ENCODE data around the gene P3R3URF. TPM values are rescaled to one million over a fixed set of nuclear protein-coding genes. Genes with fewer than 3 reads are reported as not detected.
A peak's percentile ranks its signal among the peaks of the same experiment; 100 is the strongest.

Gene P3R3URF
- total RNA-seq, 2 donors from 2014 or later = not detected

GRCh38 chr1:46196609-46197008 is 20.3 kb upstream of the P3R3URF start:
- no peaks in the 10 kb centered on the region for H3K9me3 Mint-ChIP-seq
- Histone ChIP-seq H3K4me1 (ENCODE audit: control insufficient read depth, insufficient read depth, low read length) (no peaks in the 10 kb centered on the region), H3K27me3 (ENCODE audit: control insufficient read depth, insufficient read depth, low read length, poor library complexity, severe bottlenecking) (no peaks in the 10 kb centered on the region), H3K36me3 (ENCODE audit: control insufficient read depth, insufficient read depth, low read length) (peaks cover 32% of the 10 kb centered on the region), H3K9me3 (ENCODE audit: control insufficient read depth, low read length) (no peaks in the 10 kb centered on the region), H3K27ac (ENCODE audit: low read depth, low read length) (no peak overlapping the region), H3K9ac (ENCODE audit: extremely low read depth, low read length, poor library complexity, severe bottlenecking) (no peak overlapping the region), H3K4me3 (ENCODE audit: low read length) (peak overlapping the region; percentile 91)
- peaks cover 6% of the 10 kb centered on the region for H3K4me1 Mint-ChIP-seq
- WGBS, 2 experiments (ENCODE audit: insufficient coverage in 1 of 2, insufficient read length in 1 of 2) = 95% methylated on average over 9 of the region's 9 CpGs
- H3K27ac Mint-ChIP-seq = no peak overlapping the region
- H3K27me3 Mint-ChIP-seq (ENCODE audit: insufficient read depth) = no peaks in the 10 kb centered on the region
- H3K36me3 Mint-ChIP-seq (ENCODE audit: low read depth) = peaks cover 31% of the 10 kb centered on the region
- no peak for DNase-seq
- TF ChIP-seq, protein P1, sequence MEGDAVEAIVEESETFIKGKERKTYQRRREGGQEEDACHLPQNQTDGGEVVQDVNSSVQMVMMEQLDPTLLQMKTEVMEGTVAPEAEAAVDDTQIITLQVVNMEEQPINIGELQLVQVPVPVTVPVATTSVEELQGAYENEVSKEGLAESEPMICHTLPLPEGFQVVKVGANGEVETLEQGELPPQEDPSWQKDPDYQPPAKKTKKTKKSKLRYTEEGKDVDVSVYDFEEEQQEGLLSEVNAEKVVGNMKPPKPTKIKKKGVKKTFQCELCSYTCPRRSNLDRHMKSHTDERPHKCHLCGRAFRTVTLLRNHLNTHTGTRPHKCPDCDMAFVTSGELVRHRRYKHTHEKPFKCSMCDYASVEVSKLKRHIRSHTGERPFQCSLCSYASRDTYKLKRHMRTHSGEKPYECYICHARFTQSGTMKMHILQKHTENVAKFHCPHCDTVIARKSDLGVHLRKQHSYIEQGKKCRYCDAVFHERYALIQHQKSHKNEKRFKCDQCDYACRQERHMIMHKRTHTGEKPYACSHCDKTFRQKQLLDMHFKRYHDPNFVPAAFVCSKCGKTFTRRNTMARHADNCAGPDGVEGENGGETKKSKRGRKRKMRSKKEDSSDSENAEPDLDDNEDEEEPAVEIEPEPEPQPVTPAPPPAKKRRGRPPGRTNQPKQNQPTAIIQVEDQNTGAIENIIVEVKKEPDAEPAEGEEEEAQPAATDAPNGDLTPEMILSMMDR (conservative IDR thresholded peaks at IDR 0.05) = no peak
- no peak overlapping the region for H3K4me3 Mint-ChIP-seq

DNA sequence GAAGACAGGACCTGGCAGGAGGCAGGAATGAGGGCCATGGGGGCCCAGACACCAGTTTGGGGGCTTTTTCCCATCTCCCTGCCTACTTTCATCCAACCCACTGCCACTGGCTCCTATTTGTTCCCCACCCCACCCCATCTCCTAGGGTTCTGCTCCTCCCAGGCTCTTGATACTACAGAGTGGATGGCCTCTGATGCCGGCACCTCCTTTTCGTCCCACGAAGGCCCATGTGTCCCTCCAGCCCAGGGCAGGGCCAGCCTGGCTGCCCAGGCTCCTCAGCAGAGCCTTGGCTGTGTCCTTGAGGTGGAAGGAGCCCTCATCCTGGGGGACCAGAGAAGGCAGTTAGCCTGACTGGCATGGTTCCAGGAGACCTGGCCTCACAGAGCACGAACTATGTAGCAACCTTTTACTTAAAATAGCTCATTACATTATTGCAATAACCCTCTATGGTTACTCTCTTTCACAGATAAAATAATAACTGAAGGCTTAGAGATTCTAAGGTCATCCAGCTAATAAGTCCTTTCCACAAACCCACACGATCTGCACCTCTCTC is 18.4 kb upstream of the P3R3URF start:
- Histone ChIP-seq H3K27me3 (ENCODE audit: control insufficient read depth, insufficient read depth, low read length, poor library complexity, severe bottlenecking) (no peaks in the 10 kb centered on the region), H3K36me3 (ENCODE audit: control insufficient read depth, insufficient read depth, low read length) (peaks cover 44% of the 10 kb centered on the region), H3K4me3 (ENCODE audit: low read length) (no peak overlapping the region), H3K9ac (ENCODE audit: extremely low read depth, low read length, poor library complexity, severe bottlenecking) (no peak overlapping the region), H3K4me1 (ENCODE audit: control insufficient read depth, insufficient read depth, low read length) (no peaks in the 10 kb centered on the region), H3K27ac (ENCODE audit: low read depth, low read length) (no peak overlapping the region), H3K9me3 (ENCODE audit: control insufficient read depth, low read length) (no peaks in the 10 kb centered on the region)
- peaks cover 6% of the 10 kb centered on the region for H3K4me1 Mint-ChIP-seq
- TF ChIP-seq, protein P1 (conservative IDR thresholded peaks at IDR 0.05) = no peak
- H3K36me3 Mint-ChIP-seq (ENCODE audit: low read depth) = peaks cover 44% of the 10 kb centered on the region
- WGBS, 2 experiments (ENCODE audit: insufficient coverage in 1 of 2, insufficient read length in 1 of 2) = 93 to 94% methylated on average over 3 to 5 of the region's 5 CpGs
- no peaks in the 10 kb centered on the region for H3K9me3 Mint-ChIP-seq
- H3K4me3 Mint-ChIP-seq = no peak overlapping the region
- DNase-seq = no peak
- H3K27me3 Mint-ChIP-seq (ENCODE audit: insufficient read depth) = no peaks in the 10 kb centered on the region
- no peak overlapping the region for H3K27ac Mint-ChIP-seq

- no peak overlapping the region for H3K9ac ChIP-seq (ENCODE audit: extremely low read depth, low read length, poor library complexity, severe bottlenecking)
- Mint-ChIP-seq H3K9me3 (no peaks in the 10 kb centered on the region), H3K4me3 (no peak overlapping the region), H3K27me3 (ENCODE audit: insufficient read depth) (no peaks in the 10 kb centered on the region), H3K27ac (no peak overlapping the region), H3K36me3 (ENCODE audit: low read depth) (peaks cover 49% of the 10 kb centered on the region), H3K4me1 (peaks cover 6% of the 10 kb centered on the region)
- TF ChIP-seq, protein P1 (conservative IDR thresholded peaks at IDR 0.05) = no peak
- H3K9me3 ChIP-seq (ENCODE audit: control insufficient read depth, low read length) = no peaks in the 10 kb centered on the region
- no peaks in the 10 kb centered on the region for H3K27me3 ChIP-seq (ENCODE audit: control insufficient read depth, insufficient read depth, low read length, poor library complexity, severe bottlenecking)
- no peak overlapping the region for H3K4me3 ChIP-seq (ENCODE audit: low read length)
- DNase-seq = peak; percentile 71
- no peak overlapping the region for H3K27ac ChIP-seq (ENCODE audit: low read depth, low read length)
- peaks cover 51% of the 10 kb centered on the region for H3K36me3 ChIP-seq (ENCODE audit: control insufficient read depth, insufficient read depth, low read length)
- WGBS, 2 experiments (ENCODE audit: insufficient coverage in 1 of 2, insufficient read length in 1 of 2) = 92 to 93% methylated on average over 7 to 9 of the region's 9 CpGs
- no peaks in the 10 kb centered on the region for H3K4me1 ChIP-seq (ENCODE audit: control insufficient read depth, insufficient read depth, low read length)
These were observed 17.8 kb upstream of the P3R3URF start for GRCh38 chr1:46193984-46194570.
